Sciatic nerve (tissue), 2 donors: ENCODE data around the gene CHRNA9. TPM values are rescaled to one million over a fixed set of nuclear protein-coding genes. Genes with fewer than 3 reads are reported as not detected.

ENCODE experiments used
- ATAC-seq: fragments of 200-7000 bp; cut with Tn5 transposase; one replicate; pipeline ENCODE4 v1.9.1; 2020; ENCODE audit warnings: mild to moderate bottlenecking, moderate library complexity
- DNase-seq: peaks from one replicate; pipeline ENCODE4 v3.0.0-alpha.2; 2020; ENCODE audit warnings: low spot score
- intact Hi-C: fragments of 100-400 bp; cut with DNase I; formaldehyde crosslinking; loops from one replicate; pipeline ENCODE4 v1.14.2; 2022
- total RNA-seq: library from RNA; stranded (reverse); fragmentation: NEBNext Ultra II Directional; extraction: Animal tissue kit (Norgen Biotek cat#: 25700); gene quantifications from one replicate; pipeline ENCODE4 v1.2.1, GENCODE V29; 2021
- donor health status: DM: no; HTN: no; CAD: no.
- donor health status: DM: no; HTN: no; CAD: no.

Gene CHRNA9
- total RNA-seq, 1 donor from 2014 or later = not detected

- intact Hi-C loops = no loop called here
- DNase-seq (no peak), ATAC-seq (peak; percentile 83)
Observed at GRCh38 chr4:40307627-40308497, 27.3 kb upstream of the CHRNA9 start.

DNA sequence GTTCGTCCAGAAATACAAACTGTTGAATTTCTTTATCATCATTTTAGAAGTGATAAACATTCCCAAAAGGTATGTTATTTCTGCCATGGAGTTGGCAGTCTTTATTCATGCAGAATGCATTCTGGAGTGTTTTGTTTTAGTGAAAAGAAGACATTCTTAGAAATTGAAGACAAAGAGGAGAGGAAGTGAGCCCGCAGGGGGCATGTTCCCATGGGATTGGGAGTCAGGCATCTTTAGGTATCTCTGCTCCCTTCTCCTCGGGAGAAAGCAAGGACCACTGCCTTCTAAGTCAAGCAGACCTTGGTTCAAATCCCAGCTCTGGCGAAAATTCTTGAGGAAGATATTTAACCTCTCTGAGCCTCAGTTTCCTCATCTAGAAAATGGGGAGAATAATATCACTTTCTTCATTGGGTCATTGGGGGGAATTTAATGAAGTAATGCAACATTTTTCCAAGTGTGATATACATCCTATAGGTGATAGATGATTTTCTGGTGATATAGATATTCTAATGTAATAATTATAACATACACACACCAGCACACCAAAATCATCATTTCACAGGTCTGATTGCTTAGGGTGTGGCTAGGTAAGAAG is 26.5 kb upstream of the CHRNA9 start:
- intact Hi-C loops = no loop called here
- DNase-seq (no peak), ATAC-seq (no peak)

GRCh38 chr4:40309250-40309774 is 25.8 kb upstream of the CHRNA9 start:
- peak; percentile 94 for DNase-seq
- ATAC-seq = peak; percentile 87
- intact Hi-C loops = no loop called here

DNA sequence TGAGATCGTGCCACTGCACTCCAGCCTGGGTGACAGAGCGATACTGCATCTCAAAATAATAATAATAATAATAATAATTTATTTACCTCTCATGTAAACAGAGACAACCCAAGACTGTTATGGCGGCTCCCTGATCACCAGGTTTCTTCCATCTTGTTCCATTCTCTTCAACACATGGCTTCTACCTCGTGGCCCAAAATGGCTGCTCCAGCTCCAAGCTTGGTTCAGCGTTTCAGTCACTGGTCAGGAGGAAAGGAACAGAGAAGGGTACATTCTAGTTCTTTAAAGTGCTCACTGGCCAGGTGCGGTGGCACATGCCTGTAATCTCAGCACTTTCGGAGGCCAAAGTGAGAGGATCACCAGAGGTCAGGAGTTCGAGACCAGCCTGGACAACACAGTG is 24.9 kb upstream of the CHRNA9 start:
- ATAC-seq = no peak
- DNase-seq = no peak
- intact Hi-C loops = no loop called here

- no peak for ATAC-seq
- intact Hi-C loops = no loop called here
- DNase-seq = no peak
Observed at GRCh38 chr4:40311811-40312346, 23.3 kb upstream of the CHRNA9 start.

DNA sequence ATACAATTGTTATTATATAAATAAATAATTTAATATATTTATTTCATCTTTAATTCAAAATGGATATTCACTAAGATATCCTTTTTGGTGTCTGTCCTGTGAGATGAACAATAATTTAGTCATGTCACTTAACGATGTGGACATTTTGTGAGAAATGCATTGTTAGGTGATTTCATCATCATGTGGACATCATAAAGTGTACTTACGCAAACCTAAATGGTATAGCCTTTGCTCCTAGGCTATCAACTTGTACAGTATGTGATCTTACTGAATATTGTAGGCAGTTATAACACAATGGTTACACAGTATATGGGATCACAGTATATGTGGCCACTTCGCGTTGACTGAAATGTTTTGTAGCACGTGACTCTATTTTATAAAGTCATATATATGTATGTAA is 20.2 kb upstream of the CHRNA9 start:
- intact Hi-C loops = no loop called here
- DNase-seq (no peak), ATAC-seq (no peak)

GRCh38 chr4:40316333-40316781 is 18.8 kb upstream of the CHRNA9 start:
- intact Hi-C loops = no loop called here
- DNase-seq = no peak
- ATAC-seq = peak; percentile 31

GRCh38 chr4:40316782-40317635 is 18.1 kb upstream of the CHRNA9 start:
- peak; percentile 61 for DNase-seq
- peak; percentile 92 for ATAC-seq
- intact Hi-C loops = no loop called here

- intact Hi-C loops = no loop called here
- no peak for ATAC-seq
- DNase-seq = no peak
Observed at GRCh38 chr4:40317916-40318658, 17.0 kb upstream of the CHRNA9 start.

DNA sequence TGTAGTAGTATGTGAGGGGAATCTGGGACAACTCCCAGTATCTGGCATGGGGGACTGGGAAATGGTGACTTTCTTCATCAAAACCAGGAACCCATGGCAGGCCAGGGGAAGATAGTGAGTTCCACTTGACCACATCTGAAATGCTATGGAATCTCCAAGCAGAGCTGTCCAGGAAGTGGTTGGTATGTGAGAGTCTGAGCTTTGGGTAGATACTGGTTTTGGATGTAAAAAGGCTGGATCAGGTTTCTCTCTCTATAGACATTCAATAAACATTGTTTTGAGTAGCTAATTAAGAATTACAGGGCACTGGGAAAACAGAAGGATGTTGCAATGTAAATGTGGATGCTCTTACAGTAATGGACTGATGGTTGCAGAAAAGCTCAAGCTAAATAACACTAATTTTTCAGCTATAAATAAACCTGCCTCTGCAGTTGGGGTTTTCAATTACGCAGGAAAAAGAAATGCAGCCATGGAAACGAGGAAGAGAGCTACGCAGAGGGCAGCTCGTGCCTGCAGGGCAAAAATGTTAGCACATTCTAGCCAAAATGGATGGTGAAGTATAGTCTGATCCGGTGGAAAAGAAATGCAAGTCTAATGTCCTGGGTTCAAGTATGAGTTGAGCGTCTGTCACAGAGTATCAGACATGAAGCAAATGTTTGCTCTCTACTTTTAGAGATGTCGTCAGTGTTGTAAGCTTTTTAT is 13.4 kb upstream of the CHRNA9 start:
- DNase-seq (no peak), ATAC-seq (no peak)
- intact Hi-C loops = no loop called here

DNA sequence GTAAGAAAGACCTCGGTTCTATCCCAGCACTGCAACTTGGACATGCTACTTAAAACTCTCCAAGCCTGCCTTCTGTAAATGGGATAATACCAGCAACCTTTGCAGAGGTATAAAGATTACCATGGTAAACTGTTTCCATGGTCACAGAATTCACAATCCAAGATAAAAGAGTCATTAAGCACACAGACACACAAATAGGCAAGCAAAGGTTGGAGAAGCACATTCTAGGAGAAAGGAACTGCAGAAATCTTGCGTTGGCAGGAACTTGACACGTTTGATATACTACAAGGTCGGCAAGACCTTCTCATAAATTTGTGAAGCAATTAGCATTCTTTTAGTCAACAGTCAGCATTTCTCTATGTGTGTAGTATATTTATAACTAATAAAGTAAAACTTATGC is 12.3 kb upstream of the CHRNA9 start:
- DNase-seq (no peak), ATAC-seq (no peak)
- intact Hi-C loops = no loop called here

DNA sequence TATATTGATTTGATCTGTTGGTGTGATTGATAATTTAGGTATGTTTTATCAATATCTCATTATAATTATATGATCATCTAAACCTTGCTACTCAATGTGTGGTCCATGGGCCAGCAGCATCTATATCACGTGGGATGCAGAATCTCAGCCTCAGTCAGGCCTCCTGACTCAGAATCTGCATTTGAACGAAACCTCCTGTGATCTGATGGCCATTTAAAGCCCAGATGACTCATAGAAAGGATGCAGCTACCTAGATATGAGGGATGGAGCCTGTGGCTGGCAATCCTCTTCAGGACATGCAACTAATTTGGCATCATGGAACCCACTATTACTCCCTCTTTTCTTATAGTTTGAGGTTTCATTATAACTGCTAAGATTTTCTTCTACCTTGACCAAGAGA is 11.3 kb upstream of the CHRNA9 start:
- intact Hi-C loops = no loop called here
- no peak for ATAC-seq
- DNase-seq = no peak

DNA sequence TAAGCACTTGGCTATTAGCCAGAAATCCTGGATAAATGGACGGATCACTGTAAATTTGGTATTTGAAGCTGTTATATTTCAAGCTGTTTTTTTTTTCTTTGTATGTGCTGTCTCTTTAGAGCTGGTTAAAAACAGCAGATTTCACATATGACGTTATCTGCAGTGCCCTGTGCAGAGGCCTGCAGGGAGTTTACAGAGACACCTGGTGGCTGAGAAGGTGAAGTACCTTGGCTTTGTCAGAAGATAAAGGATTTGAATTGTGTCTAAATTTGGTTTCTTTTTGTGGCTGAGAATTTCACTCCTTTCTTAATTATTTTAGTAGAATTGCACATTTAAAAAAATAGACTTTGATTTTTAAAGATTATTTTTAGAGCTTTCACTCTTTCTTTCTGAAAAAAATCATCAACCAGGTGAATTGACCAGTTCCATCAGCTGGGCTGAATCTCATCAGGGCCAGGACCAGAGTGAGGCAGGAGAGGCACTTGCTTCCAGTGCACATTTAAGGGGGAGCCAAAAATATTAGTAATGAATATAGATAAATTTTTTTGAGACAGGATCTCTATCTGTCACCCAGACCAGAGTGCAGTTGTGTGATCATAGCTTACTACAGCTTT is 9.6 kb upstream of the CHRNA9 start:
- no peak for ATAC-seq
- no peak for DNase-seq
- intact Hi-C loops = no loop called here

- peak; percentile 51 for ATAC-seq
- intact Hi-C loops = no loop called here
Observed at GRCh38 chr4:40327340-40327739, 7.8 kb upstream of the CHRNA9 start.

DNA sequence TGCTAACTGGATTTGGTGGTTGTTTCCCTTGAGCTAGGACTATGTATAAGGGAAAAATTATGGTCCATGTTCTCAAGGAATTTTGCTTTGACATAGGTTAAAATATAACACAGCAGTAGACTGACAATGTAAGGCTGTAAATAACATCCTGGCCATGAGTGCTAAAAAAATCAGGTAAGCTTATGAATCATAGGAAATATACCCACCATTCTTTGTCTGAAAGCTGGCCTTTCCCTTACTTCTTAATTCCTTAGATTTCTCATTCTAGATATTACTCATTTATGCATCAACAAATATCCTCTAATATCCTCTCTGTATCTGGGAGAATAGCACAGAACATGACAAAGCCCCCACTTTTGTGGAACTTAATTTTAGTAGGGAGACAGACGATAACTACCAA is 6.8 kb upstream of the CHRNA9 start:
- ATAC-seq (no peak), DNase-seq (no peak)
- intact Hi-C loops = no loop called here

More at GRCh38 chr4:40327340-40327739, 7.8 kb upstream of the CHRNA9 start:
- no peak for DNase-seq

- ATAC-seq (no peak), DNase-seq (no peak)
- intact Hi-C loops = no loop called here
Observed at GRCh38 chr4:40329805-40330204, 5.3 kb upstream of the CHRNA9 start.

DNA sequence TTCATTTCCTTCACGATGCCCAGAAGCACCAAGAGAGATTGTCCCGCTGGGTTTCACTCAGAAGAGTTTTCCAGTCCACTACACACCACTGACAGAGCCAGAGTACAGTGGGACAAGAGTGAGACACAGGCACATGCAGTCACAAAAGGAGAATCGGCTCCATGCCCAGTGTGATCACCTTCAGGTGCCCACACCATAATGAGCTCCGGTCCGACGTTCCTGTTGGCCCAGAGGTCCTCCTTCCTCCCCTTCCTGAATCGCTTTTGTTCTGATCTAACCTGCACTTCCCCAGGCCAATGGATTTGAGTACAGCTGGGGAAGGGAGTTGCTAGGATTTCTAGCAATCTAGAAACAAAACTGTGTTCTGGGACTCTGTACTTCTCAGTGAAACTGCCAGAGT is 4.6 kb upstream of the CHRNA9 start:
- DNase-seq (no peak), ATAC-seq (no peak)
- intact Hi-C loops = no loop called here
